Measurements from ENCODE around the gene DAB2. TPM values are rescaled to one million over a fixed set of nuclear protein-coding genes. Genes with fewer than 3 reads are reported as not detected.

Gene DAB2
- total RNA-seq, 1 experiment from 2014 or later: 14.1 TPM

DNA sequence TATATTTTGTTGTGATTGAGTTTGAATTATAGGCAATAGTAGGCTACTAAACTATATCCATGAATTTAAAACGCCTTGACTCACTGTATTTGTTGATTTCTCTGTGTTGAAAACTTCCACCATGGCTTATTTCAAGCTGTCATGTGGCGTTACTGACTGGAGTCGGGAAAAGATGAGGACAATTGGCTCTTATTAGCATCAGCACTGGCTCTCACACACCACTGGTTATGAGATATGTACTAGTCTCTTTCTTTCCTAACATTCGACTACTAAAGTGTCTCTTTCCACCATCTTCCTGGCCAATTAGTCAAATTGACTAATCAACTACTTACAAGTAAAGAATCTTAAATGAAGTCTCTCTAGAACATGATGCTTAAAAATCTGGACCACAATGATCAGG is 9.1 kb upstream of the DAB2 start:
- ATAC-seq (no peak), DNase-seq (no peak)
- Histone ChIP-seq H3K9me2 (replicated peaks; ENCODE audit: low read length) (no peaks in the 10 kb centered on the region), H3K79me2 (ENCODE audit: low read length) (no peaks in the 10 kb centered on the region), H3K4me2 (ENCODE audit: low read length) (no peak overlapping the region), H3K27me3 (ENCODE audit: low read length) (no peaks in the 10 kb centered on the region), H2AFZ (ENCODE audit: low read length) (no peak overlapping the region), H3F3A (ENCODE audit: low read length, unreplicated experiment) (no peaks in the 10 kb centered on the region), H3K9me3 (ENCODE audit: low read length) (no peaks in the 10 kb centered on the region), H3K27ac (ENCODE audit: low read length) (no peak overlapping the region), H3K9ac (ENCODE audit: low read length) (no peak overlapping the region), H3K4me1 (ENCODE audit: insufficient read depth, low read length) (peaks cover 8% of the 10 kb centered on the region), H4K20me1 (ENCODE audit: low read length) (no peaks in the 10 kb centered on the region), H3K4me3 (ENCODE audit: low read length) (no peak overlapping the region), H3K36me3 (ENCODE audit: low read depth, low read length) (no peaks in the 10 kb centered on the region)
- ChIA-PET CTCF (no interaction called here), POLR2A (ENCODE audit: unreplicated experiment) (no interaction called here)
- intact Hi-C loops (cut with micrococcal nuclease): no loop called here
- TF ChIP-seq, protein P1, sequence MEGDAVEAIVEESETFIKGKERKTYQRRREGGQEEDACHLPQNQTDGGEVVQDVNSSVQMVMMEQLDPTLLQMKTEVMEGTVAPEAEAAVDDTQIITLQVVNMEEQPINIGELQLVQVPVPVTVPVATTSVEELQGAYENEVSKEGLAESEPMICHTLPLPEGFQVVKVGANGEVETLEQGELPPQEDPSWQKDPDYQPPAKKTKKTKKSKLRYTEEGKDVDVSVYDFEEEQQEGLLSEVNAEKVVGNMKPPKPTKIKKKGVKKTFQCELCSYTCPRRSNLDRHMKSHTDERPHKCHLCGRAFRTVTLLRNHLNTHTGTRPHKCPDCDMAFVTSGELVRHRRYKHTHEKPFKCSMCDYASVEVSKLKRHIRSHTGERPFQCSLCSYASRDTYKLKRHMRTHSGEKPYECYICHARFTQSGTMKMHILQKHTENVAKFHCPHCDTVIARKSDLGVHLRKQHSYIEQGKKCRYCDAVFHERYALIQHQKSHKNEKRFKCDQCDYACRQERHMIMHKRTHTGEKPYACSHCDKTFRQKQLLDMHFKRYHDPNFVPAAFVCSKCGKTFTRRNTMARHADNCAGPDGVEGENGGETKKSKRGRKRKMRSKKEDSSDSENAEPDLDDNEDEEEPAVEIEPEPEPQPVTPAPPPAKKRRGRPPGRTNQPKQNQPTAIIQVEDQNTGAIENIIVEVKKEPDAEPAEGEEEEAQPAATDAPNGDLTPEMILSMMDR (conservative IDR thresholded peaks at IDR 0.05; ENCODE audit: low read depth, low read length): no peak
- TF ChIP-seq EZH2 (IDR thresholded peaks at IDR 0.05; ENCODE audit: low read length, unreplicated experiment): no peak
- TF ChIP-seq EZH2phosphoT487 (IDR thresholded peaks at IDR 0.05; ENCODE audit: borderline replicate concordance, low read length): no peak
- BruUV-seq (replicated peaks): no TSS peak

DNA sequence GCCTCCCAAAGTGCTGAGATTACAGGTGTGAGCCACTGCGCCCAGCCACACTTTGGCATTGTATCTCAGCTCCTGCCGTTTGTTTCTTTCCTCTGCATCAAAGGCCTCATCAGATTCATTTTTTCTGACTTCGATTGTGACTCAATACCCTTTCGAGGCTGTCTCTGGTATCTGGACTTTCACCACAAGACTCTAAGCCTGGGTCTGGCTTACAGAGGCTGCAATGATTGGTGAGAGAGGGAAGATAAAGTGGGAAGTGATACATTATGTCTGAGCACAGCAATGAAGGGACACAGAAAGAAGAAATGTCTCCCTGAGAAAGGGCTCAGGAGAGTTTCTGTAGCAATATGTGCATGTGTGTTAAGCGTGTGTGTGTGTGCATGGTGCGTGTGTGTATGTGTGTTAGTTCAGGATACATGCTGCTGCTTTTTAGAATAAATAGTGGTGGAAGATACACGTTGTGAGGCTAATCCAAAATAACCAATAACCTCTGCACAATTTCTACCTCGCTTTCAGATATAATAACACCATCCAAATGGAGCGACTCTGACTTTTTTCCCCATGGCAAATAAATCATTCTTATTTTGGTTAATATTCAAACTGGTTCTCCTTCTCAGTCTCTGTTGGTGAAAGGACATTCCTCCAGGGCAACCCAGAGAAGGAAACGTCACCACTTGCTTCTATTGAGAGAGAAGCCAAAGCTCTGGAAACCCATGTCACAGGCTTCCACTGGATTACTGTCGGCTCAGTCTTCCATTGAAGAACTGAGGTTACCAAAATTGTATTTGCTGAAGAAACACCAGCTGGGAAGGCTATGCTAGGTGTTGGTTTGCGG is 8.1 kb upstream of the DAB2 start:
- no peak overlapping the region for H3K27ac ChIP-seq (ENCODE audit: low read length)
- ATAC-seq (no peak), DNase-seq (no peak)
- TF ChIP-seq EZH2 (IDR thresholded peaks at IDR 0.05; ENCODE audit: low read length, unreplicated experiment) (no peak), EZH2phosphoT487 (IDR thresholded peaks at IDR 0.05; ENCODE audit: borderline replicate concordance, low read length) (no peak)
- TF ChIP-seq, protein P1 (conservative IDR thresholded peaks at IDR 0.05; ENCODE audit: low read depth, low read length): no peak
- H3K79me2 ChIP-seq (ENCODE audit: low read length): no peaks in the 10 kb centered on the region
- no TSS peak for BruUV-seq (replicated peaks)
- no peaks in the 10 kb centered on the region for H3K9me2 ChIP-seq (replicated peaks; ENCODE audit: low read length)
- H3K9ac ChIP-seq (ENCODE audit: low read length): no peak overlapping the region
- no peaks in the 10 kb centered on the region for H3K36me3 ChIP-seq (ENCODE audit: low read depth, low read length)
- ChIA-PET POLR2A (ENCODE audit: unreplicated experiment) (no interaction called here), CTCF (no interaction called here)
- H3K4me1 ChIP-seq (ENCODE audit: insufficient read depth, low read length): peaks cover 8% of the 10 kb centered on the region
- H3K4me3 ChIP-seq (ENCODE audit: low read length): no peak overlapping the region
- H4K20me1 ChIP-seq (ENCODE audit: low read length): no peaks in the 10 kb centered on the region
- H3K27me3 ChIP-seq (ENCODE audit: low read length): no peaks in the 10 kb centered on the region
- no peaks in the 10 kb centered on the region for H3K9me3 ChIP-seq (ENCODE audit: low read length)
- intact Hi-C loops (cut with micrococcal nuclease): no loop called here
- H2AFZ ChIP-seq (ENCODE audit: low read length): no peak overlapping the region
- no peaks in the 10 kb centered on the region for H3F3A ChIP-seq (ENCODE audit: low read length, unreplicated experiment)
- H3K4me2 ChIP-seq (ENCODE audit: low read length): no peak overlapping the region

DNA sequence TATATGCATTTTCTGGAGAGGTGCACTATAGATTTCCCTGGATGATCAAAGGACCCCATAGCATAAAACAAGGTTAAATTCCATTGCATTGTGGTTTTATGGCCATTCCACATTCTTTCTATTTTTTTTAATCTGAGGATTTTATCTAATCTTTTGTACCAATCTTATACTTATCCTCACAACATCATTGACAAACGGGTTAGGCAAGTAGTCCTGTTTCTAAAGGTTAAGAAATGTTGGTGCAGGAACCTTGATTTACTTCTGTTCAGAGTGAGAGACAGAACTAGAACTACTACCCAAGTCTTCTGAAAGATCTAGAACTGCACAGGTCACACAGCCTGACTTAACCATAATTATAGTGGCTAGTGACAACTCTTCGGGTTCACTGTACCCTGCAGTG is 5.7 kb upstream of the DAB2 start:
- H3K4me1 ChIP-seq (ENCODE audit: insufficient read depth, low read length): peaks cover 15% of the 10 kb centered on the region
- H3F3A ChIP-seq (ENCODE audit: low read length, unreplicated experiment): no peaks in the 10 kb centered on the region
- POLR2A ChIA-PET (ENCODE audit: unreplicated experiment): no interaction called here
- no peak overlapping the region for H3K9ac ChIP-seq (ENCODE audit: low read length)
- no peak overlapping the region for H2AFZ ChIP-seq (ENCODE audit: low read length)
- H3K9me2 ChIP-seq (replicated peaks; ENCODE audit: low read length): no peaks in the 10 kb centered on the region
- H4K20me1 ChIP-seq (ENCODE audit: low read length): no peaks in the 10 kb centered on the region
- intact Hi-C loops (cut with micrococcal nuclease): no loop called here
- no peak overlapping the region for H3K27ac ChIP-seq (ENCODE audit: low read length)
- no peaks in the 10 kb centered on the region for H3K79me2 ChIP-seq (ENCODE audit: low read length)
- no peak for ATAC-seq
- H3K36me3 ChIP-seq (ENCODE audit: low read depth, low read length): no peaks in the 10 kb centered on the region
- BruUV-seq (replicated peaks): no TSS peak
- no peak overlapping the region for H3K4me2 ChIP-seq (ENCODE audit: low read length)
- no peaks in the 10 kb centered on the region for H3K27me3 ChIP-seq (ENCODE audit: low read length)
- no peak overlapping the region for H3K4me3 ChIP-seq (ENCODE audit: low read length)
- DNase-seq: peak; percentile 53
- CTCF ChIA-PET: no interaction called here
- TF ChIP-seq, protein P1 (conservative IDR thresholded peaks at IDR 0.05; ENCODE audit: low read depth, low read length): no peak
- H3K9me3 ChIP-seq (ENCODE audit: low read length): no peaks in the 10 kb centered on the region
